Fibroblast of skin of right biceps (primary cell): ENCODE data around the gene UFD1.

Experiments used
- DNase-seq: peaks from one replicate; pipeline ENCODE4 v3.0.0-alpha.2; 2013

The UFD1 gene

GRCh38 chr22:19478901-19479354 lies at the start of gene UFD1:
Gene UFD1 (minus strand): TSS chr22:19479193. CDS start chr22:19479085, 108 bp downstream.
- peak; percentile 77 for DNase-seq

DNA sequence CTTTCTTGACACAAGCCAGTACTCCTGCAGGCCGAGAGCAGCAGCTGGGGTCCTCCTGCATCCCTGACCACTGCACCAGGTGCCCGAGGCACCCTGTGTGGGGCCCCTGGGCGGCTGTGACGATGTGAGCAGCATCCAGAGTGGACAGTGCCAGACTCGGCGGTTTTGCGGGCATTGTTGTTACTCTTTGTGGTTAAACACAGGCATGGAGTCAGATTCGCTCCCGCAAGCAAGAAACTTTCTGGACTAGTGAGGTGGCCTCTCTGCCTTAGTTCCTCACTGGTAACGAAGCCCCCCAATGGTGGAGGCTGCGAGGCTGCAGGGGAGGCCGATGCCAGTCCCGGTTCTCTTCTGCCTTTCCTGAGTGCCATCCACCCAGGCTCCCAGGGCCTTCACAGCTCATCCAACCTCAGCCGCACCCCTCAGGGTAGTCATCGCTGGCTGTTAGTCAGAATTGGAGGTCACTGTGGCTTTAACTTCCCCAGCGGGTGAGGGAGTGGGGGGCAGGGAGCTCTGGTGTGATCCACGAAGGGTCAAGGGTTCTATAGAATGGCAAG lies 48.9 kb upstream of the UFD1 start:
- DNase-seq = no peak

GRCh38 chr22:19527321-19527721 lies 48.3 kb upstream of the UFD1 start:
- DNase-seq = no peak

DNA sequence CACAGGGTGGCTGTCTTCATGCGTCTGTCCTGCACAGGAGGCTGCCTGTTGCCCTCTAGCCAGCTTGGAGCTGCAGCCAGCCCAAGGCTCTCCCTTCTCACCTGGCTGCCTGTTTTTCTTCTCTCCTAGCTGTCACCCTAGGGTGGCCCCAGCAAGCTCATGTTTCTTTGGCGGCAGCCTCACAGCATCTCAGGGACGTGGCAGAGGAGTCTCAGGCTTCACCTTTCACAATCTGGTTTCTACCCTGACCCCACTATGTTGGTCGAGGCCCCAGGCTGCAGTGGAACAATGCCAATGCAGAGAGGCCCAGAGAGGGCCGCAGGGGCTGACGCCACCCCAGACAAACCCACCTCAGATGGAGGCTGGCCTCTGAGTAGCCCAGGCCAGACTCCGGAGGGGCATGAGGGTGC lies 47.7 kb upstream of the UFD1 start:
- DNase-seq = no peak

GRCh38 chr22:19526076-19526701 lies 47.2 kb upstream of the UFD1 start:
- DNase-seq = no peak

GRCh38 chr22:19525666-19526065 lies 46.7 kb upstream of the UFD1 start:
- DNase-seq = no peak

DNA sequence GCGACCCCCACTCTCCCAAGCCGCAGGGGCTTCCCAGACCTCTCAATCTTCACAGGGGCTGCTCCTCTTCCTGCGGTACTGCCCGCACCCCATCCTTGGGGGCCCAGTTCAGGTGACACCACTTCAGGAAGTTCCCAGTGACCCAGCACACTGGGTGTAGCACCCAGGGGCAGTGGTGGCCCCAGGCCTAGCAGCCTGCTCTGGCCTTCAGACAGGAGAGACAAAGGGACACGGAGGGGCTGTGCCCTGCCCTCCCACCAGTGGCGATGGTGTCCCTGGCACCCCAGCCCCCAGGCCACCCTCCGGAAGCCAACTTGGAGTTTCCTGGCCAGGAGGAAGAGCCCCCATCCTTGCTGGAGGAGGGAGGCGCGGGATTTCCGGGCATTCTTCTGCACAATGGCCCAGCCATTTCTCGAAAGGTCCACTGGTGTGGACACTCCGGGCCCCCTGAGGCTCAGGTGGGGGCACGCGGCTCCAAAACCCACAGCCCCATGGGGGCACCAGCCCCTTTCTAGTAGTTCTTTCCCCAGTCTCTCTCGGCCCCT lies 46.2 kb upstream of the UFD1 start:
- DNase-seq = no peak

DNA sequence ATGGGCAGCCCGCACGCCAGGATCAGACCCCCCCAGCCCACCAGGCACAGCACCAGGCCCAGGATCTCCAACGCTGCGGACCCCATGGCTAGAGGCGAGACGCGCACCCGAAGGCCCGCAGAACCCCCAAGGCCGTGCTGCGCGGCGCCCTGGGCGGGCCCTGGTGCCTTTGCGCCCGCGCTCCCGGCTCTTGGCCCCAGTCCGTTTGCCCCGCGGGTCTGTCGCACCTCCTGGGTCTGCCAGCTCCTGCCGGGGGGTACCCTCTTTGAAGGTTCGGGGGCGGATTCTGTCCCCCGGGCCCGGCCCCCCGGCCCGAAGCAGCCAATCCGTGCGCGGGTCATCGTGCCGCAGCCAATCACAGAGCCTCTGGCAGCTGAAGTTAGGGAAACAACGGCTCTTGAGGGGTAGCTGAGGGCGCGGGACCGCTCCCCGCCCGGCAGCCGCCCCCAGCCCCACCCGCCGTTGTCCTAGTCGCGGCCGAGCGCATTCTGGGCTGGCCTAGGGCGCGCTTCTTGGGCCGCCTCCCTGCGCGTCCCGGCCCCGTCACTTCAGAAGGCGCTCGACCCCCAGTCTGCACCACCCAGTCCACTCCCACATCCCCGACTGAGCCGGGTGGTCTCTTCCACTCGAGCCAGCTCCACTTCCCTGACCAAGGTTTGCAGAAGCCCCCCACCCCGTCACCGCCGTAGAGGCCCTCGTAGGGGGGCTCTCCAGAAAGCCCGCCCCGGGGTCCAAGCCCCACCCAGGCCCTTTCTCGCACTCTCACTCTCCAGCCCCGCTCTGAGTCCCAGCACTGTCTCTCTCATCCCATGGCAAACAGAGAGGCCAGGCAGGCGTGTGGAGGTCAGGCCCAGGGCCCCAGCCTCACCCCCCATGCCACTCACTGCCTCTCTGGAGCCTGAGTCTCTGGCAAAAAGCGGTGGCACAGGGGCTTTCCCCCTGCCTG lies 45.5 kb upstream of the UFD1 start, which contains the start of gene CLDN5:
TSS of gene CLDN5 (minus strand) at position 241 of the 946 bp plus-strand sequence. CDS start at position 86, 155 bp downstream.
- peak; percentile 20 for DNase-seq

DNA sequence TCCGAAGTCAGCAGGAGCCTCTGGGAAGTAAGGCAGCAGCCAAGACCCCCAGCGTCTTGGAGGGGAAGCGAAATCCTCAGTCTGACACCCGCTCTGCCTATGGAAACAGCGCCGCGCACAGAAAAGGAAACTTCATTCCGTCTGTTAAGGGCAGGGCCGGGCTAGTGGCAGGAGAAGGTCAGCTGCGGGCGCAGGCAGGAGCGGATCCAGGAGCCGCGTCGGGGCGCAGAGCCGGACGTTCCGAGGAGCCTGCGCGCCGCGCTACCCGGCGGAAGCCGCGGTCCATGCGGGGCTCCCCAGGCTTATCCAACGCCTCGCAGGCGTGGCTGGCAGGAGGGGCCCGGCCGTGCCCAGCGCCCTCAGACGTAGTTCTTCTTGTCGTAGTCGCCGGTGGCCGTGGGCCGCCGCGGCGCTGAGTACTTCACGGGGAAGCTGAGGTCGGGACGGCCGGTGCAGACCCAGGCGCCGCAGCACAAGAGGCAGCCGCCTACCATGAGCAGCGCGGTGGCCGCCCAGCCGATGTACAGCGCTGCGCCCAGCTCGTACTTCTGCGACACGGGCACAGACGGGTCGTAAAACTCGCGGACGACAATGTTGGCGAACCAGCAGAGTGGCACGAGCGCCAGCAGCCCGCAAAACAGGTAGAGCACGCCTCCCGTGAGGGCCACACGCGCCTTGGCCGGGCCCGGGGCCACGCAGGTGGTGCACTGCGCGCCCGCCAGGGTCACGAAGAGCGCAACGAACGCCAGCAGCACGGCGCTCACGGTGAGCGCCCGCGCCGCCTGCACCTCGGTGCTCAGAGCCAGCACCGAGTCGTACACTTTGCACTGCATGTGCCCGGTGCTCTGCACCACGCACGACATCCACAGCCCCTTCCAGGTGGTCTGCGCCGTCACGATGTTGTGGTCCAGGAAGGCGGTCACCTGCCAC lies 44.5 kb upstream of the UFD1 start:
- no peak for DNase-seq

DNA sequence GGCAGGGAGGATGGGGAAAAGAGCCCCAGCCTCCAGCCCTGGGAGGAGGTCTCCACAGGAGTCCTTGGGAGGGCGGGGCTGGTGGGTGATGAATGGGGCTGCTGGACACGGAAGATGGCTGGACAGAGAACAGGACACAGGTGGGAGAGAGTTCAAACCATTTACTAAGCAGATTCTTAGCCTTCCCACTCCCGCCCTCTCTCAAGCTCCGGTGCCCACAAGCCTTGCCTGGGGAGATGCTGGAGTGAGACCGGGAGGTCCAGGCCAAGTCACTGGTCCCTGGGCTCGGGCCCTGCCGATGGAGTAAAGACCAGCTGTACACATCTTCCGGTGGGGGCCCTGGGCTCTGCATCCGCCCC lies 43.9 kb upstream of the UFD1 start:
- DNase-seq = no peak

DNA sequence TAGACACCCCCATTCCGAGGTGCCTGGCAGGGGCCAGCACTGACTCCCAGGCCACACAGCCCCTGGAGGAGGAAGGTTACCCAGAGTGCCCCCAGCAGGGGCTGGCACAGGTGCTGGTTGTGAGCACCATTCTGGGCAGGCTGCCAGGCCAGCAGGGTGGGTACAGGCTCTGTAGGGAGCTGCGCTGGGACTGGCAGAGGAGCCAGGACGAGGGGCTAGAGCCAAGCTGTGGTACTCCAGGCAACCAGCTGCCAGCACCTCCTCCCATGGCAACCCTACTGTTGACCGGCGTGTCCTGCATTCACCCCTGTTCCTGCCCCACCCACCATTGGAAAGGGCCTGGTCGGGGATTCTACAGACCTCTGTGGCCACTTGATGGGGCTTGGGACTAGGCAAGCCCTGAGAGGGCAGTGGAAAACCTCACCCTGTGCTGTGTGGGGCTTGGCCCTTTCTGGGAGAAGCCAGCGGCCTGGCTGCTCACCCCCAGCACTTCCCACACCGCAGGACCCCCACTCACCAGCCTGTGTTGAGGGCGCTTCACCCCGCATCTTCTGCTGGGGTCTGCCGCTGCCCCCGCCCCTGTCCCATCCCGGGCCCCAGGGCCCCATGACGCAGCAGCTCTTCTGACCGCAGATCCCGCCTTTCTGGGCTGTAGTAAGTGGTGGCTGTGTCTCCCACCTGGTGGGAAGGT lies 43.3 kb upstream of the UFD1 start:
- no peak for DNase-seq

DNA sequence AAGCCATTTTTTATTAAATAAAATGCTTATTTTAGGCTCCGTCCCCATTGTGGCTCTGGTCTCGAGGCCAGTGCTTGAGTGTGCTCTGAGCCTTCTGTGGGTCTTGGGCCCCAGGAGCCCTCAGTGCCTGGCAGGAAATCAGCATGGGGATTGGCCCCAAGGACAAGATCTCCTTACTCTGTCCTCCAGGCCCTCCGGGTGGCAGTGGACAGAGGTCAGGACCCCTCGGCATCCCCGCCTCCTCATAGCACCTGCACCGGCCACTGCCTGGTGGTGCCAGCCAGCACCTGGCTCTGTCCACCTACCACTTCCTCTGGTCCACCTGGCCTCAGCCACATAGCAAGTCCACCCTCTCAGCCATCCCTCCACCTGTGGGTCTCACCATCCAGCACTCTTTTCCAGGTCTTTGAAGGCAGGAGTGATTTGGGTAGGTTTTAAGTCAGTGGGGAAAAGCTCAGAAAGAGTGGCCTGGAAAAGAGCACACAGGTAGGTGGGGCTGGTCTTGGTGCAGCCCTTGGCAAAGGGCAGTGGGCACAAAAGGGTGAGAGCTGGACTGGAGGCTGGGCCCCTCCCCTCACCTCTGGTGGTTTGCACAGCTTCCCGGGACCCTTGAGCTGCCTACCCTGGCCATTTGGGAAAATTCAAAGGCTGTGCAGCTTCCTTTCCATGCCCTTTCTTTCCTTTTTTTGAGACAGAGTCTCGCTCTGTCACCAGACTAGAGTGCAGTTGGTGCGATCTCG lies 41.7 kb upstream of the UFD1 start:
- no peak for DNase-seq

- no peak for DNase-seq
These were observed 41.0 kb upstream of the UFD1 start for GRCh38 chr22:19520007-19520406.

- no peak for DNase-seq
These were observed 40.3 kb upstream of the UFD1 start for GRCh38 chr22:19519041-19519926.

- no peak for DNase-seq
These were observed 39.6 kb upstream of the UFD1 start for GRCh38 chr22:19518635-19519034.

- DNase-seq = no peak
These were observed 39.1 kb upstream of the UFD1 start for GRCh38 chr22:19517919-19518611.

- DNase-seq = no peak
These were observed 38.1 kb upstream of the UFD1 start for GRCh38 chr22:19517171-19517500.

DNA sequence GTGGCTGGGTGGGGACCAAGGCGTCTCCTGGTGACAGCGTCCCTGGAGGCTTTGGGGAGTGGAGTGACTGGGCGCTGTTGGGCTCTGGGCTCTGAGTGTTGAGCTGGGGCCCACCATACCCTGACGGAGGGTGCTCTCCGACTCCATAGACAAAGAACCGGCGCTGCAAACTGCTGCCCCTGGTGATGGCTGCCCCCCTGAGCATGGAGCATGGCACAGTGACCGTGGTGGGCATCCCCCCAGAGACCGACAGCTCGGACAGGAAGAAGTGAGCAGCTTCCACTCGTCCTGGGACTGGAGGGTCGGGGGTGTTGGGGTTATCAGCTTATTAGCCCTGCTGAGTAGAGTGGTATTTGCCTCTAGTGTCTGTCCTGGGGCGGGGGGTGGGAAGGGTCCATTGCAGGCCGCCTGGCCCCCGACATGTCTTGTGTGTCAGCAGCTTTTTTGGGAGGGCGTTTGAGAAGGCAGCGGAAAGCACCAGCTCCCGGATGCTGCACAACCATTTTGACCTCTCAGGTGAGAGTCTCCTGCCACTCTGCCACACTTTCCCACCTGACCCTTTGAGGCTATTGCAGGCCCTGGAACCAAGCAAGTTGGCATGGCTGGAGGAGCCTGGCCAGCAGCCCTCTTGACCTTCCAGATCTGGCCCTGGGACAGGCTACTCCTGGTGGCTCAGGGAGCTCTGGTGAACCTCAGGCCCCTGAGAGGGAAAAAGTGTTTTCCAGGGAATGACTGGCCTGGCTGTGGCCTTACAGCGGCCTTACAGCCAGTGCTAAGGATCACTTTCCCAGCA lies 37.6 kb upstream of the UFD1 start:
- no peak for DNase-seq
